Suprapubic skin (tissue), 4 donors: ENCODE results near the gene ANO4. TPM values are rescaled to one million over a fixed set of nuclear protein-coding genes. Genes with fewer than 3 reads are reported as not detected.

Source experiments
- DNase-seq, 2 donors: peaks; one replicate each; pipeline ENCODE4 v3.0.0-alpha.2; 2019; ENCODE audit warnings: low spot score in 2 of 2
- H3K27ac ChIP-seq: fragments of 200-600 bp; sonication (generic); one replicate; pipeline ENCODE4 v1.5.1; 2019
- H3K27me3 ChIP-seq: fragments of 200-600 bp; sonication (generic); one replicate; pipeline ENCODE4 v1.5.1; 2019
- H3K36me3 ChIP-seq: fragments of 200-600 bp; sonication (generic); one replicate; pipeline ENCODE4 v1.5.1; 2019
- H3K4me1 ChIP-seq: fragments of 200-600 bp; sonication (generic); one replicate; pipeline ENCODE4 v1.5.1; 2019
- H3K4me3 ChIP-seq: fragments of 200-600 bp; sonication (generic); one replicate; pipeline ENCODE4 v1.5.1; 2019; ENCODE audit warnings: mild to moderate bottlenecking
- H3K9me3 ChIP-seq: fragments of 200-600 bp; sonication (generic); one replicate; pipeline ENCODE4 v1.5.1; 2019
- EP300 ChIP-seq: sonication (generic); formaldehyde crosslinking; IDR thresholded peaks from one replicate; pipeline ENCODE4 v1.6.1; 2017; ENCODE audit warnings: antibody characterized with exemption
- POLR2A ChIP-seq, 2 donors: fragments of 450-650 bp; IDR thresholded peaks; one replicate each; pipeline ENCODE4 v1.6.1; 2017; ENCODE audit warnings: antibody characterized with exemption in 2 of 2, mild to moderate bottlenecking in 2 of 2, moderate library complexity in 2 of 2
- POLR2AphosphoS5 ChIP-seq, 3 donors: sonication (generic); formaldehyde crosslinking; IDR thresholded peaks; one replicate each; pipeline ENCODE4 v1.6.1; 2017; ENCODE audit warnings: antibody characterized with exemption in 3 of 3
- WGBS: methylation state at CpG from one replicate; pipeline ENCODE4 v1.1.5; 2018; 5-methylcytosine and 5-hydroxymethylcytosine counted together
- total RNA-seq, 4 donors: library from RNA; depleted of rRNA; stranded (reverse); fragments of >200 nt; gene quantifications; one replicate each; pipeline ENCODE4 v1.1.0, GENCODE V29; 2016
- TF ChIP-seq, protein P1 (sequence below), 2 donors: fragments of 200-600 bp in 1 of 2; fragments of 450-650 bp in 1 of 2; sonication (generic) in 1 of 2; IDR thresholded peaks; one replicate each; pipeline ENCODE4 v1.5.1; 2016 to 2019; ENCODE audit warnings: antibody characterized with exemption in 2 of 2, mild to moderate bottlenecking in 1 of 2, moderate library complexity in 1 of 2

Gene ANO4
- total RNA-seq, 4 donors from 2014 or later, result 0.30 to 1.2 TPM; not detected in 2

DNA sequence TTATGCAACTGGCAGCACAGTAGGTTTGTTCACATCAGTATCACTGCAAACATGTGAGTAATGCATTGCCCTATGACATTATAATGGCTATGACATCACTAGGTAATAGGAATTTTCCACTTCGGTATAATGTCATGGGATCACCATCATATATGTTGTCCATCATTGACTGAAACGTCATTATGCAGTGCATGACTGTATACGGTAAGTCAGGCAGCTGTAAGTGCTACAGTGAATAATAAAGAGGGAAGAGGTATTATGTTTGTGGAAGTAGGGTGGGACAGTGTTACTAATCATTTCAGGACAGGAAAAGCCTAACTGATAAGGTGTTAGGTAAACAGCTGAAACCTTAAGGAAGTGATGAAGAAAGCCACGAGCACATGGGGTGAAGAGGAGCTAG is 68.1 kb downstream of the ANO4 start:
- no peak for DNase-seq
- Histone ChIP-seq H3K4me1 (no peaks in the 10 kb centered on the region), H3K27me3 (no peaks in the 10 kb centered on the region), H3K9me3 (no peaks in the 10 kb centered on the region), H3K27ac (no peak overlapping the region), H3K36me3 (no peaks in the 10 kb centered on the region), H3K4me3 (no peak overlapping the region)
- TF ChIP-seq EP300 (no peak), POLR2A (IDR thresholded peaks at IDR 0.05) (no peak), POLR2AphosphoS5 (IDR thresholded peaks at IDR 0.05) (no peak)
- TF ChIP-seq, protein P1, sequence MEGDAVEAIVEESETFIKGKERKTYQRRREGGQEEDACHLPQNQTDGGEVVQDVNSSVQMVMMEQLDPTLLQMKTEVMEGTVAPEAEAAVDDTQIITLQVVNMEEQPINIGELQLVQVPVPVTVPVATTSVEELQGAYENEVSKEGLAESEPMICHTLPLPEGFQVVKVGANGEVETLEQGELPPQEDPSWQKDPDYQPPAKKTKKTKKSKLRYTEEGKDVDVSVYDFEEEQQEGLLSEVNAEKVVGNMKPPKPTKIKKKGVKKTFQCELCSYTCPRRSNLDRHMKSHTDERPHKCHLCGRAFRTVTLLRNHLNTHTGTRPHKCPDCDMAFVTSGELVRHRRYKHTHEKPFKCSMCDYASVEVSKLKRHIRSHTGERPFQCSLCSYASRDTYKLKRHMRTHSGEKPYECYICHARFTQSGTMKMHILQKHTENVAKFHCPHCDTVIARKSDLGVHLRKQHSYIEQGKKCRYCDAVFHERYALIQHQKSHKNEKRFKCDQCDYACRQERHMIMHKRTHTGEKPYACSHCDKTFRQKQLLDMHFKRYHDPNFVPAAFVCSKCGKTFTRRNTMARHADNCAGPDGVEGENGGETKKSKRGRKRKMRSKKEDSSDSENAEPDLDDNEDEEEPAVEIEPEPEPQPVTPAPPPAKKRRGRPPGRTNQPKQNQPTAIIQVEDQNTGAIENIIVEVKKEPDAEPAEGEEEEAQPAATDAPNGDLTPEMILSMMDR (IDR thresholded peaks at IDR 0.05), result no peak
- WGBS, result 75% methylated on average over 4 of the region's 4 CpGs

DNA sequence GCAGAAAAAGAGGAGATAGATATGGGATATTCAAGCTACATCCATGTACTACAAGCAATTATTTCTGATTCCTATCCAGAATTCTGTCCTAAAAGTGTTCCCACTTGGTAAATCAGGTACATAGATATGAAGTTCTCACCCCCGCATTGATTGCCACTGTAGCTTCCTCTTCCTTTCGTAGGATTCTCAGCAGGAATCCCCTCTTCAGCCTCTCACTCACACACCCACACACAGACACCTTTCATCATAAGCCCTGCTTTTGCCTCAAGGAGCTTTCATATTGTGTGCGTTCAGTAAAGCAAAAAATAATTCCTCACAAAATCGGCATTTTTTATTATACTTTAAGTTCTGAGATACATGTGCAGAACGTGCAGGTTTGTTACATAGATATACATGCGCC is 69.8 kb downstream of the ANO4 start:
- Histone ChIP-seq H3K27me3 (no peaks in the 10 kb centered on the region), H3K27ac (no peak overlapping the region), H3K9me3 (no peaks in the 10 kb centered on the region), H3K4me1 (no peaks in the 10 kb centered on the region), H3K36me3 (no peaks in the 10 kb centered on the region), H3K4me3 (no peak overlapping the region)
- DNase-seq, result no peak
- TF ChIP-seq EP300 (no peak), POLR2A (IDR thresholded peaks at IDR 0.05) (no peak), POLR2AphosphoS5 (IDR thresholded peaks at IDR 0.05) (no peak)
- WGBS, result 77% methylated on average over 6 of the region's 6 CpGs

DNA sequence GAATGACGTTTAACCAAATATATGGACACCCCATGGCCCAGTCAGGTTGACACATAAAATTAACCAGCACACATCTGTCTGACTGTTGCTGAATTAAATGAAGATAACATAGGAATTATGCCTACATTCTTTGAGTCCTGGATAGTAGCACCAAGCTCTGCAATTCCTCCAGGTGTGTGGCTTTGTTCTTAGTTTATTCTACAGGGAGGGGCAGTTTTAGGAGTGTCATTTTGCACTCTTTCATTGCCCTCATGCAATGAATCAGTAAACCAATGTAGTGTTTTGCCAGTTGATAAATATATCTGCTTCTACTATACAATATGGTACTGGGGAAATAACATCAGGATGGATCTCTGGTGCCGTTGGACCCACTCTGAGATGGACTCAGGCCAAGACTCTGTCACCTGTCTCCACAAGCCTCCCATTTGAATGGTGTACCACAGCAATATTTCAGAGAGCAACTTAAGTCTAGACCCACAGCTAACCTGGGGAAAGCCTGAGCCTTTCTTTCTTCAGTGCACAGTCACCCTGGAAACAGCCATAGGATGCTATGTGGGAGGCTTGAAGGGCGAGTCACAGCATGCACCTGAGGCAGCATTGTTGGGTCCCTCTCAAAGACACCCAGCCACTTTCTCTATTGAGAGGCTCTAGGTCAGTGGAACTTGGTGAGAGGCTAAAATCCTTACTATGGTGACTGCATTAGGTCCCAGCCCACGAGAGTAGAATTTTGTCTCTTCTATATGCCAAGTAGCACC is 73.2 kb downstream of the ANO4 start:
- TF ChIP-seq EP300 (no peak), POLR2A (IDR thresholded peaks at IDR 0.05) (no peak), POLR2AphosphoS5 (IDR thresholded peaks at IDR 0.05) (no peak)
- TF ChIP-seq, protein P1 (IDR thresholded peaks at IDR 0.05), result no peak
- 68% methylated on average over 4 of the region's 4 CpGs for WGBS
- no peaks in the 10 kb centered on the region for H3K27me3 ChIP-seq
- no peaks in the 10 kb centered on the region for H3K9me3 ChIP-seq
- DNase-seq, result no peak
- no peaks in the 10 kb centered on the region for H3K4me1 ChIP-seq
- H3K27ac ChIP-seq, result no peak overlapping the region
- no peaks in the 10 kb centered on the region for H3K36me3 ChIP-seq
- H3K4me3 ChIP-seq, result no peak overlapping the region

DNA sequence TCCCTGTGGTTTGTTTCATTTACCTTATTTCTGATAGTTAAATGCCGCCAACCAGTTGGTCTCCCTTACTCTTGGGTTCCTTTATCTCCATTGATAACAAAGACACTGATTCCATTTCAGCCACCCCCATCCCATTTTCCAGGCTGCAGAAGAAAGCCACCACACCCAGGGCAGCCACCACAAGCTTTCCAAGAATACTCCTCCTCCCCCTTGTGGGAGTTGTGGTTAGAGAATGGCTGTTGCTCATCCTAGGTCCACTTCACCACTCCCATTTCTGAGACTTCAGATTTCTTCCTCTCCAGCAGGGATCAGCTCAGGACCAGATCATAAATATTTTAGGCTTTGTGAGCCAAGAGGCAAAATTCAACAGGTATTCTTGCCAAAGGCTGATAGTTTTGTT is 73.9 kb downstream of the ANO4 start:
- WGBS, result 86% methylated on average over 1 of the region's 1 CpG
- H3K36me3 ChIP-seq, result no peaks in the 10 kb centered on the region
- TF ChIP-seq EP300 (no peak), POLR2A (IDR thresholded peaks at IDR 0.05) (no peak), POLR2AphosphoS5 (IDR thresholded peaks at IDR 0.05) (no peak)
- TF ChIP-seq, protein P1 (IDR thresholded peaks at IDR 0.05), result no peak
- no peaks in the 10 kb centered on the region for H3K9me3 ChIP-seq
- H3K27ac ChIP-seq, result no peak overlapping the region
- H3K4me1 ChIP-seq, result no peaks in the 10 kb centered on the region
- H3K27me3 ChIP-seq, result no peaks in the 10 kb centered on the region
- H3K4me3 ChIP-seq, result no peak overlapping the region
- DNase-seq, result no peak

DNA sequence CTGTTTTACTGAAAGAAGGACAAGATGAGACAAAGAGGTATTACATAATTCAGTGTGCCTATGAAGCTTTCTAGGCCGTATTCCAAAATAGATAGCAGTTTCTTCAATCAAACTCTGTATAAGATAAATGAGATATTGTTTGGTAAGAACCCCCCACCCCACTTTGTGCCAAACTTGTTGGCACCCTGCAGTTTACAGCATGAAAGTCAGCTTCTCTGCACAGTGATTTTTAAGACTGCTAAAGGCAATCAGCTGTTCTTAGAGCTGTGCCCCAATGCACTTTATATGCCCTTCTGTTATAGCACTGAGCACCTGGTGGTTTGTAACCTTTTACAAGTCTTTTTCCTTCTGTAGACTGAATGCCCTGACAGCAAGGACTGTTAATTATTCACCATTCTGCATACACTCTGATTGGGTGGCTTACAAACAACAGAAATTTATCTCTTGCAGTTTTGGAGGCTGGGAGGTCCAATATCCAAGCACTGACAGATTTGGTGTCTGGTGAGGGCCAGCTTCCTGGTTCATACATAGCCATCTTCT is 76.7 kb downstream of the ANO4 start:
- no peak for DNase-seq
- H3K4me1 ChIP-seq, result no peaks in the 10 kb centered on the region
- TF ChIP-seq EP300 (no peak), POLR2AphosphoS5 (IDR thresholded peaks at IDR 0.05) (no peak), POLR2A (IDR thresholded peaks at IDR 0.05) (no peak)
- TF ChIP-seq, protein P1 (IDR thresholded peaks at IDR 0.05), result no peak
- peaks cover 5% of the 10 kb centered on the region for H3K9me3 ChIP-seq
- H3K27ac ChIP-seq, result no peak overlapping the region
- H3K4me3 ChIP-seq, result no peak overlapping the region
- no peaks in the 10 kb centered on the region for H3K36me3 ChIP-seq
- H3K27me3 ChIP-seq, result no peaks in the 10 kb centered on the region
- WGBS, result 40% methylated on average over 1 of the region's 1 CpG
